22Rv1 (cell line): ENCODE data around the gene SLC39A11.

Source experiments
- ZFX ChIP-seq: fragments of 450-650 bp; IDR thresholded peaks from 2 replicates; pipeline ENCODE4 v1.6.1; 2017; ENCODE audit warnings: antibody characterized with exemption, borderline replicate concordance
- TF ChIP-seq, protein P1 (sequence below): fragments of 450-650 bp; IDR thresholded peaks from 2 replicates; pipeline ENCODE4 v1.5.1; 2017; ENCODE audit warnings: mild to moderate bottlenecking

DNA sequence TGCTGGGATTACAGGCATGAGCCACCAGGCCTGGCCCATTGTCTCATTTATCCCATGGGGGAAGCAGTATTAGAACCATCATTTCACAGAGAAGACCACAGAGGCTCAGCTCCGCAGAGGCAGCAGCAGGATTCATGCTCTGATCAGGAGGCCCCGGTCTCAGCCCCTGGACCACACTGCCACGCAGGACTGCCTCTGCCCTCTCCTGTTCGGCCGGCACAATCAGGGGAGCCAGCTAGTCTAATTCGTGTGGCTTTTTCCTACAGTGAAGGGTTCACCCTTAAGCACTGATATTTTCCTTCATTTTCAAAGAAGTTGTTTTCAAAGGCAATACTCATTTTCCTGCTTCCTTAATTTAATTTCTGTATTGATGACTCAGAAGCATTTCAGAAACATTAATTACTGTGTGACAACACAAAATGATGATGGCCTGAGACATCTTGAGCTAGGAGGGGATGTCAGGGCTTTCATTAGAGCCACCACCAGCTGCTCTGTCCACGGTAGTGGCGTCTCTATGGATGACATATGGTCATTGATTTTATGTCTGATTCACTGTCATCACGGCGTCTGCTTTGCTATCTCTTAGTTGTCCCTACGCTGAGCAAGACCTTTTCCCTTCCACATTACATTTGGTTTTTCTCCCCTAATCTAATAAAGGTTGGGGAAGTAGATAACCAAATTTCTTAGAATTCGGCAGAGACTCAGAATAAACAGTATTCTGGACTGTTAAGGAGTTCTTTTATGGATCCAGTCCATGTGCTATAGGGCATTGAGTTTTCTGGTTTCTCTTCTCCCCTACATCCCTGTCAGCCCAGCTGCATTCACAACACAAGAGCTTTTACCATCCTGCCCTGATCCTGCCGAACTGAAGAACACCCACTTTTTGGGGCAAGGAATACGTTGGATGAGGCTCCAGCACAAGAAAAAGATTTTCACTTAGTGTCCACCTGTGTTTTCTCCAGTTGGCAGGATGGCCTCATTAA, 314.0 kb downstream of the SLC39A11 start:
- TF ChIP-seq, protein P1, sequence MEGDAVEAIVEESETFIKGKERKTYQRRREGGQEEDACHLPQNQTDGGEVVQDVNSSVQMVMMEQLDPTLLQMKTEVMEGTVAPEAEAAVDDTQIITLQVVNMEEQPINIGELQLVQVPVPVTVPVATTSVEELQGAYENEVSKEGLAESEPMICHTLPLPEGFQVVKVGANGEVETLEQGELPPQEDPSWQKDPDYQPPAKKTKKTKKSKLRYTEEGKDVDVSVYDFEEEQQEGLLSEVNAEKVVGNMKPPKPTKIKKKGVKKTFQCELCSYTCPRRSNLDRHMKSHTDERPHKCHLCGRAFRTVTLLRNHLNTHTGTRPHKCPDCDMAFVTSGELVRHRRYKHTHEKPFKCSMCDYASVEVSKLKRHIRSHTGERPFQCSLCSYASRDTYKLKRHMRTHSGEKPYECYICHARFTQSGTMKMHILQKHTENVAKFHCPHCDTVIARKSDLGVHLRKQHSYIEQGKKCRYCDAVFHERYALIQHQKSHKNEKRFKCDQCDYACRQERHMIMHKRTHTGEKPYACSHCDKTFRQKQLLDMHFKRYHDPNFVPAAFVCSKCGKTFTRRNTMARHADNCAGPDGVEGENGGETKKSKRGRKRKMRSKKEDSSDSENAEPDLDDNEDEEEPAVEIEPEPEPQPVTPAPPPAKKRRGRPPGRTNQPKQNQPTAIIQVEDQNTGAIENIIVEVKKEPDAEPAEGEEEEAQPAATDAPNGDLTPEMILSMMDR, result no peak
- TF ChIP-seq ZFX, result no peak
